ENCODE data around the gene GAB2.

The GAB2 gene

GRCh38 chr11:78332174-78332866 is 85.3 kb downstream of the GAB2 start:
- H4K20me1 ChIP-seq (ENCODE audit: insufficient read depth, low read length), result no peaks in the 10 kb centered on the region
- no peaks in the 10 kb centered on the region for H3K27me3 ChIP-seq (ENCODE audit: insufficient read depth, low read length)
- H3K4me1 ChIP-seq (ENCODE audit: insufficient read depth, low read length, severe bottlenecking), result no peaks in the 10 kb centered on the region
- no peaks in the 10 kb centered on the region for H3K79me2 ChIP-seq (ENCODE audit: insufficient read depth, low read length)
- no peak for TF ChIP-seq EZH2 (IDR thresholded peaks at IDR 0.05; ENCODE audit: borderline replicate concordance, low read length)
- TF ChIP-seq, protein P1, sequence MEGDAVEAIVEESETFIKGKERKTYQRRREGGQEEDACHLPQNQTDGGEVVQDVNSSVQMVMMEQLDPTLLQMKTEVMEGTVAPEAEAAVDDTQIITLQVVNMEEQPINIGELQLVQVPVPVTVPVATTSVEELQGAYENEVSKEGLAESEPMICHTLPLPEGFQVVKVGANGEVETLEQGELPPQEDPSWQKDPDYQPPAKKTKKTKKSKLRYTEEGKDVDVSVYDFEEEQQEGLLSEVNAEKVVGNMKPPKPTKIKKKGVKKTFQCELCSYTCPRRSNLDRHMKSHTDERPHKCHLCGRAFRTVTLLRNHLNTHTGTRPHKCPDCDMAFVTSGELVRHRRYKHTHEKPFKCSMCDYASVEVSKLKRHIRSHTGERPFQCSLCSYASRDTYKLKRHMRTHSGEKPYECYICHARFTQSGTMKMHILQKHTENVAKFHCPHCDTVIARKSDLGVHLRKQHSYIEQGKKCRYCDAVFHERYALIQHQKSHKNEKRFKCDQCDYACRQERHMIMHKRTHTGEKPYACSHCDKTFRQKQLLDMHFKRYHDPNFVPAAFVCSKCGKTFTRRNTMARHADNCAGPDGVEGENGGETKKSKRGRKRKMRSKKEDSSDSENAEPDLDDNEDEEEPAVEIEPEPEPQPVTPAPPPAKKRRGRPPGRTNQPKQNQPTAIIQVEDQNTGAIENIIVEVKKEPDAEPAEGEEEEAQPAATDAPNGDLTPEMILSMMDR (IDR thresholded peaks at IDR 0.05; ENCODE audit: low read length), result no peak
- no peaks in the 10 kb centered on the region for H3K36me3 ChIP-seq (ENCODE audit: insufficient read depth, low read length)
- no peak overlapping the region for H3K4me2 ChIP-seq (ENCODE audit: low read length)
- no peak overlapping the region for H3K4me3 ChIP-seq (ENCODE audit: low read depth, low read length, poor library complexity, severe bottlenecking)
- H3K9me3 ChIP-seq (ENCODE audit: low read length), result no peaks in the 10 kb centered on the region
- H3K27ac ChIP-seq (ENCODE audit: low read depth, low read length, poor library complexity, severe bottlenecking), result no peak overlapping the region
- H3F3A ChIP-seq (ENCODE audit: insufficient read depth, low read length), result no peaks in the 10 kb centered on the region
- H2AFZ ChIP-seq (ENCODE audit: low read length), result no peak overlapping the region
- no peak overlapping the region for H3K9ac ChIP-seq (ENCODE audit: low read length)
- H3K9me2 ChIP-seq (ENCODE audit: low read depth, low read length), result no peaks in the 10 kb centered on the region

DNA sequence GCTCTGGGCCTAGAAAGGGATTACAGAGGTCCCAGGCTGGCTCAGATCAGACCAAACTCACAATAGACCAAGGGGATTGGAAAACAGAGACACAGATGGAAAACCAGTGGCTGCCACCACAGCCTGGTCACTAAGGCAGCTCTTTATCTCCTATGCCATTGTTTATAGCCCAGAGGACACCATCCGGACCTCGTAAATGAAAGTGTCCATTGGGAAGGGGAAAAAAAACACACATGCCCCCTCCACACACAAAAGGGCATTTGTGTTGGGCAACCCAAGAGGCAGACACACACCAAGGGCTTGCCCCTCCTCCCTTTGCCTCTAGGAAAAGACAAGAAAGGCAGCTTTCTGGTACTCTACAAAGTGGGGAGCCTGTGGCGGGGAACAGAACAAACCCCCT is 85.9 kb downstream of the GAB2 start:
- Histone ChIP-seq H3K27ac (ENCODE audit: low read depth, low read length, poor library complexity, severe bottlenecking) (no peak overlapping the region), H3K9ac (ENCODE audit: low read length) (no peak overlapping the region), H3K9me3 (ENCODE audit: low read length) (no peaks in the 10 kb centered on the region), H3K79me2 (ENCODE audit: insufficient read depth, low read length) (no peaks in the 10 kb centered on the region), H3F3A (ENCODE audit: insufficient read depth, low read length) (no peaks in the 10 kb centered on the region), H3K27me3 (ENCODE audit: insufficient read depth, low read length) (no peaks in the 10 kb centered on the region), H3K36me3 (ENCODE audit: insufficient read depth, low read length) (no peaks in the 10 kb centered on the region), H2AFZ (ENCODE audit: low read length) (no peak overlapping the region), H4K20me1 (ENCODE audit: insufficient read depth, low read length) (no peaks in the 10 kb centered on the region), H3K4me2 (ENCODE audit: low read length) (no peak overlapping the region), H3K4me1 (ENCODE audit: insufficient read depth, low read length, severe bottlenecking) (no peaks in the 10 kb centered on the region), H3K9me2 (ENCODE audit: low read depth, low read length) (no peaks in the 10 kb centered on the region), H3K4me3 (ENCODE audit: low read depth, low read length, poor library complexity, severe bottlenecking) (no peak overlapping the region)
- TF ChIP-seq, protein P1 (IDR thresholded peaks at IDR 0.05; ENCODE audit: low read length), result no peak

DNA sequence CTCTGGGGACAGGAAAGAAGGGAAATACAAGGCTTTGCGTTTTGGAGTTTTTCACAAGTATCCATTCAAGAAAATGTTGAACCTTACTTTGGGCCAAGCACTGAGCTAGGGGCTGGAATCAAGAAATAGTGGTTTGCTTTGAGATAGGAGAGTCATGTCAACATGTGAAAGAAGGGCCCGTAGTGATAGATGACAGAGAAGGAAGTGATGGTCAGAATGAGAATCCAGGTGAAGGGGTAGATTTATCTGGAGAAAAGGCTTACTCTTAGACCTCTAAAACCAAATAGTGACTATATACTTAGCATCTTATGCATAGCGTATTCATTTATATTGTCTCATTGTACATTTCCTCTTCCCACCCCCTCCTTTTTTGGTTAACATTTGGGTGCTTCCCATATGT is 87.3 kb downstream of the GAB2 start:
- no peaks in the 10 kb centered on the region for H3K9me3 ChIP-seq (ENCODE audit: low read length)
- H3K79me2 ChIP-seq (ENCODE audit: insufficient read depth, low read length), result no peaks in the 10 kb centered on the region
- no peak overlapping the region for H2AFZ ChIP-seq (ENCODE audit: low read length)
- H3K4me1 ChIP-seq (ENCODE audit: insufficient read depth, low read length, severe bottlenecking), result no peaks in the 10 kb centered on the region
- TF ChIP-seq EZH2 (IDR thresholded peaks at IDR 0.05; ENCODE audit: borderline replicate concordance, low read length), result no peak
- TF ChIP-seq, protein P1 (IDR thresholded peaks at IDR 0.05; ENCODE audit: low read length), result no peak
- H4K20me1 ChIP-seq (ENCODE audit: insufficient read depth, low read length), result no peaks in the 10 kb centered on the region
- no peaks in the 10 kb centered on the region for H3K27me3 ChIP-seq (ENCODE audit: insufficient read depth, low read length)
- H3K9ac ChIP-seq (ENCODE audit: low read length), result no peak overlapping the region
- no peaks in the 10 kb centered on the region for H3F3A ChIP-seq (ENCODE audit: insufficient read depth, low read length)
- H3K4me3 ChIP-seq (ENCODE audit: low read depth, low read length, poor library complexity, severe bottlenecking), result no peak overlapping the region
- no peak overlapping the region for H3K27ac ChIP-seq (ENCODE audit: low read depth, low read length, poor library complexity, severe bottlenecking)
- no peaks in the 10 kb centered on the region for H3K9me2 ChIP-seq (ENCODE audit: low read depth, low read length)
- no peaks in the 10 kb centered on the region for H3K36me3 ChIP-seq (ENCODE audit: insufficient read depth, low read length)
- H3K4me2 ChIP-seq (ENCODE audit: low read length), result no peak overlapping the region
